ENCODE results near the gene ZNF423. TPM values are rescaled to one million over a fixed set of nuclear protein-coding genes. Genes with fewer than 3 reads are reported as not detected.

Gene ZNF423
- total and polyA plus RNA-seq, 7 donors: 0.69 to 19.7 (median 3.6) TPM

GRCh38 chr16:49453021-49453420 lies 402.9 kb downstream of the ZNF423 start:
- Histone ChIP-seq H3K36me3 (no peaks in the 10 kb centered on the region), H3K27me3 (peaks cover 0 to 9% (median 0%) of the 10 kb centered on the region in 3 donors), H3K9me3 (no peaks in the 10 kb centered on the region), H3K4me1 (no peaks in the 10 kb centered on the region), H3K27ac (no peak overlapping the region), H3K4me3 (no peak overlapping the region)
- no peak for DNase-seq
- intact Hi-C loops (cut with DNase I): no loop called here
- no peak for TF ChIP-seq POLR2AphosphoS5 (IDR thresholded peaks at IDR 0.05)
- TF ChIP-seq, protein P1, sequence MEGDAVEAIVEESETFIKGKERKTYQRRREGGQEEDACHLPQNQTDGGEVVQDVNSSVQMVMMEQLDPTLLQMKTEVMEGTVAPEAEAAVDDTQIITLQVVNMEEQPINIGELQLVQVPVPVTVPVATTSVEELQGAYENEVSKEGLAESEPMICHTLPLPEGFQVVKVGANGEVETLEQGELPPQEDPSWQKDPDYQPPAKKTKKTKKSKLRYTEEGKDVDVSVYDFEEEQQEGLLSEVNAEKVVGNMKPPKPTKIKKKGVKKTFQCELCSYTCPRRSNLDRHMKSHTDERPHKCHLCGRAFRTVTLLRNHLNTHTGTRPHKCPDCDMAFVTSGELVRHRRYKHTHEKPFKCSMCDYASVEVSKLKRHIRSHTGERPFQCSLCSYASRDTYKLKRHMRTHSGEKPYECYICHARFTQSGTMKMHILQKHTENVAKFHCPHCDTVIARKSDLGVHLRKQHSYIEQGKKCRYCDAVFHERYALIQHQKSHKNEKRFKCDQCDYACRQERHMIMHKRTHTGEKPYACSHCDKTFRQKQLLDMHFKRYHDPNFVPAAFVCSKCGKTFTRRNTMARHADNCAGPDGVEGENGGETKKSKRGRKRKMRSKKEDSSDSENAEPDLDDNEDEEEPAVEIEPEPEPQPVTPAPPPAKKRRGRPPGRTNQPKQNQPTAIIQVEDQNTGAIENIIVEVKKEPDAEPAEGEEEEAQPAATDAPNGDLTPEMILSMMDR (IDR thresholded peaks at IDR 0.05): no peak
- TF ChIP-seq EP300 (IDR thresholded peaks at IDR 0.05): no peak
- WGBS, 2 donors: 91 to 92% methylated on average over 5 of the region's 5 CpGs

DNA sequence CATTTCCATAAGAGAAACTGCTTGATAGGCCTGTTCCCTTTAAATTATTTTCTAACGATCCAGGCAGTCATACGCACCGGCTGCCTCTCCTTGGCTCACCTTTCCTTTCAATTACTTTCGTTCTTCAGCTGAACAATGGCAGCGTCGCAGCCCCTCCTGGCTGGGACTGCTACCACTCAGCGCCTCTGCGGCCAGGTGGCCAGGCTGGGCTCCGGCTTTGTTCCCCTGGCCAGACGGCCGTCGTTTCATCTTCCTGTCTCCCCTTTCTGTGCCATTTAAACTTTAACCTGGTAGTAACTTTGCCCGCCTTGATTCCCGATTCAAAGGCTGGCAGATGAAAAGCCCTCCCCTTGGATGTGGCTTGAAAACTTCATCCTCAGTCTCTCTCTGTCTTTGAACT lies 403.3 kb downstream of the ZNF423 start:
- H3K4me1 ChIP-seq: no peaks in the 10 kb centered on the region
- 15 to 50% methylated on average over 14 of the region's 14 CpGs for WGBS, 2 donors
- TF ChIP-seq, protein P1 (IDR thresholded peaks at IDR 0.05): no peak
- TF ChIP-seq POLR2A (IDR thresholded peaks at IDR 0.05) (no peak), POLR2AphosphoS5 (IDR thresholded peaks at IDR 0.05) (no peak), EP300 (IDR thresholded peaks at IDR 0.05) (no peak)
- H3K4me3 ChIP-seq: no peak overlapping the region
- H3K27me3 ChIP-seq: peaks cover 0 to 9% (median 0%) of the 10 kb centered on the region in 3 donors
- intact Hi-C loops (cut with DNase I): no loop called here
- no peak for DNase-seq
- no peaks in the 10 kb centered on the region for H3K36me3 ChIP-seq
- H3K9me3 ChIP-seq: no peaks in the 10 kb centered on the region
- H3K27ac ChIP-seq: no peak overlapping the region

GRCh38 chr16:49452108-49452507 lies 403.8 kb downstream of the ZNF423 start:
- Histone ChIP-seq H3K4me3 (no peak overlapping the region), H3K4me1 (no peaks in the 10 kb centered on the region), H3K27ac (no peak overlapping the region), H3K36me3 (no peaks in the 10 kb centered on the region), H3K9me3 (no peaks in the 10 kb centered on the region), H3K27me3 (peaks cover 0 to 9% (median 0%) of the 10 kb centered on the region in 3 donors)
- intact Hi-C loops (cut with DNase I): no loop called here
- TF ChIP-seq, protein P1 (IDR thresholded peaks at IDR 0.05): no peak
- TF ChIP-seq POLR2A (IDR thresholded peaks at IDR 0.05): no peak
- no peak for TF ChIP-seq EP300 (IDR thresholded peaks at IDR 0.05)
- TF ChIP-seq POLR2AphosphoS5 (IDR thresholded peaks at IDR 0.05): no peak
- no peak for DNase-seq
- WGBS, 2 donors: 19 to 38% methylated on average over 4 of the region's 4 CpGs

GRCh38 chr16:49446805-49447204 lies 409.1 kb downstream of the ZNF423 start:
- Histone ChIP-seq H3K9me3 (no peaks in the 10 kb centered on the region), H3K4me3 (no peak overlapping the region), H3K27me3 (peaks cover 0 to 8% (median 0%) of the 10 kb centered on the region in 3 donors), H3K4me1 (no peaks in the 10 kb centered on the region), H3K27ac (no peak overlapping the region), H3K36me3 (no peaks in the 10 kb centered on the region)
- no peak for DNase-seq
- WGBS, 2 donors: 68 to 88% methylated on average over 2 of the region's 2 CpGs
- TF ChIP-seq POLR2AphosphoS5 (IDR thresholded peaks at IDR 0.05) (no peak), EP300 (IDR thresholded peaks at IDR 0.05) (no peak), POLR2A (IDR thresholded peaks at IDR 0.05) (no peak)
- TF ChIP-seq, protein P1 (IDR thresholded peaks at IDR 0.05): no peak
- intact Hi-C loops (cut with DNase I): no loop called here

- no peak overlapping the region for H3K4me3 ChIP-seq
- WGBS, 2 donors: 67 to 85% methylated on average over 9 of the region's 9 CpGs
- H3K4me1 ChIP-seq: no peaks in the 10 kb centered on the region
- DNase-seq: no peak
- H3K9me3 ChIP-seq: no peaks in the 10 kb centered on the region
- no peak overlapping the region for H3K27ac ChIP-seq
- intact Hi-C loops (cut with DNase I): no loop called here
- peaks cover 0 to 8% (median 0%) of the 10 kb centered on the region in 3 donors for H3K27me3 ChIP-seq
- H3K36me3 ChIP-seq: no peaks in the 10 kb centered on the region
- TF ChIP-seq, protein P1 (IDR thresholded peaks at IDR 0.05): no peak
- no peak for TF ChIP-seq EP300 (IDR thresholded peaks at IDR 0.05)
- no peak for TF ChIP-seq POLR2A (IDR thresholded peaks at IDR 0.05)
- no peak for TF ChIP-seq POLR2AphosphoS5 (IDR thresholded peaks at IDR 0.05)
These were observed 412.3 kb downstream of the ZNF423 start for GRCh38 chr16:49443576-49443975.
